SK-N-SH treated with all-trans-retinoic acid at 6 μM for 48 hours (cell line): Measurements from ENCODE around the gene ASTN1.

Source experiments
- ARNTL ChIP-seq: fragments of 450-650 bp; formaldehyde crosslinking; IDR thresholded peaks from 2 replicates; pipeline ENCODE4 v1.5.0; 2020; ENCODE audit warnings: low read depth, mild to moderate bottlenecking, moderate library complexity, borderline replicate concordance
- BACH2 ChIP-seq: fragments of 250-450 bp; sonication (Bioruptor Pico); IDR thresholded peaks from 2 replicates; pipeline ENCODE4 v1.9.0; 2021; ENCODE audit warnings: mild to moderate bottlenecking, borderline replicate concordance
- CREB5 ChIP-seq: fragments of 250-450 bp; sonication (Bioruptor Pico); IDR thresholded peaks from 2 replicates; pipeline ENCODE4 v1.5.1; 2020; ENCODE audit warnings: low read depth, mild to moderate bottlenecking, moderate library complexity
- CSRNP3 ChIP-seq: fragments of 250-450 bp; sonication (Bioruptor Pico); IDR thresholded peaks from 2 replicates; pipeline ENCODE4 v1.5.1; 2021; ENCODE audit warnings: mild to moderate bottlenecking, moderate library complexity
- PATZ1 ChIP-seq: fragments of 250-450 bp; sonication (Bioruptor Pico); IDR thresholded peaks from 2 replicates; pipeline ENCODE4 v1.8.0; 2020; ENCODE audit warnings: mild to moderate bottlenecking, moderate library complexity, borderline replicate concordance
- RARB ChIP-seq: fragments of 250-450 bp; sonication (Bioruptor Pico); IDR thresholded peaks from 2 replicates; pipeline ENCODE4 v1.8.0; 2021; ENCODE audit warnings: mild to moderate bottlenecking, moderate library complexity
- SNAI2 ChIP-seq: fragments of 250-450 bp; sonication (Bioruptor Pico); IDR thresholded peaks from 2 replicates; pipeline ENCODE4 v1.5.0; 2020; ENCODE audit warnings: mild to moderate bottlenecking, moderate library complexity
- TOX ChIP-seq: fragments of 250-450 bp; sonication (Bioruptor Pico); IDR thresholded peaks from 2 replicates; pipeline ENCODE4 v1.8.0; 2021; ENCODE audit warnings: mild to moderate bottlenecking, moderate library complexity, borderline replicate concordance
- ZFP3 ChIP-seq: fragments of 250-450 bp; sonication (Bioruptor Pico); IDR thresholded peaks from 2 replicates; pipeline ENCODE4 v1.5.0; 2020; ENCODE audit warnings: mild to moderate bottlenecking, moderate library complexity
- ZFP30 ChIP-seq: fragments of 450-650 bp; formaldehyde crosslinking; IDR thresholded peaks from 2 replicates; pipeline ENCODE4 v1.5.0; 2022; ENCODE audit warnings: mild to moderate bottlenecking, moderate library complexity
- ZNF565 ChIP-seq: fragments of 450-650 bp; formaldehyde crosslinking; conservative IDR thresholded peaks from 2 replicates; pipeline ENCODE4 v1.5.0; 2020; ENCODE audit warnings: low read depth, mild to moderate bottlenecking, moderate library complexity

- TF ChIP-seq ZFP30 (no peak), PATZ1 (CRISPR knock-in tag) (no peak), ZNF565 (CRISPR knock-in tag) (no peak), BACH2 (CRISPR knock-in tag) (no peak), ARNTL (CRISPR knock-in tag) (no peak), SNAI2 (no peak), TOX (CRISPR knock-in tag) (no peak), CREB5 (CRISPR knock-in tag) (no peak), CSRNP3 (CRISPR knock-in tag) (no peak), ZFP3 (no peak), RARB (CRISPR knock-in tag) (no peak)
Observed at GRCh38 chr1:177119311-177119710, 45.2 kb downstream of the ASTN1 start.
